ENCODE data around the gene ODAD3.
A peak's percentile ranks its signal among the peaks of the same experiment; 100 is the strongest.

DNA sequence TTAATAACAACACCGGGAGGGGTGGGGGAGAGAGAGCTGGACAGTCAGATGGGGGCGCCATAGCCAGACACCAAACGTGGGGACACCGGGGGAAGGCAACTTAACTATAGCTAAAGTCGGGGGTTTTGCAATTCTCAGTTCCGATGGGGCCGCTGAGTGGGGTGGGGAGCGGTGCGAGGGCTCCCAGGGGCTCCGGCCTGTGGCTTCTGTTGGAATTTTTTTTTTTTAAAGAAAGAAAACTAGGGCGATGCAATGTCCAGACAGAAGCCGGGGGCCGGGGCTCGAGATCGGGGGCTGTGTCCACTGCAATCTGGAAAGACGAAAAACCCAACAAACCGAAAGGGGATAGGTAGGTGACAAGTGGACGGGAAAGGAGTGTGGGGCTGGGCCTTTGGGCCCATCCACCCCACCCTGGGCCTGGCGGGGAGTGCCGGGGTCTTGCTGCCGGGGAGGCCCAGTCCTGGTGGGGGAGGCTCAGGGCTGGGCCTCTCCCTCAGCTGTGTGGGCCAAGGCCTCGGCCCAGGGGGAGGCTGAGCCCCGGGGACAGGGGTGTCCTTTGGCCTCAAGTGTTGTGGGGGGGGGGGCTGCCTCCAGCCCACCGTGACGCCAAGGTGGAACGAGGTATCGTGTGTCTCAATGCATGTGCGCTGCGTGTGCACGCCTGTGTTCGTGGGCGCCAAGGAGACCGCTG, 17.8 kb upstream of the ODAD3 start:
- TF ChIP-seq, protein P1, sequence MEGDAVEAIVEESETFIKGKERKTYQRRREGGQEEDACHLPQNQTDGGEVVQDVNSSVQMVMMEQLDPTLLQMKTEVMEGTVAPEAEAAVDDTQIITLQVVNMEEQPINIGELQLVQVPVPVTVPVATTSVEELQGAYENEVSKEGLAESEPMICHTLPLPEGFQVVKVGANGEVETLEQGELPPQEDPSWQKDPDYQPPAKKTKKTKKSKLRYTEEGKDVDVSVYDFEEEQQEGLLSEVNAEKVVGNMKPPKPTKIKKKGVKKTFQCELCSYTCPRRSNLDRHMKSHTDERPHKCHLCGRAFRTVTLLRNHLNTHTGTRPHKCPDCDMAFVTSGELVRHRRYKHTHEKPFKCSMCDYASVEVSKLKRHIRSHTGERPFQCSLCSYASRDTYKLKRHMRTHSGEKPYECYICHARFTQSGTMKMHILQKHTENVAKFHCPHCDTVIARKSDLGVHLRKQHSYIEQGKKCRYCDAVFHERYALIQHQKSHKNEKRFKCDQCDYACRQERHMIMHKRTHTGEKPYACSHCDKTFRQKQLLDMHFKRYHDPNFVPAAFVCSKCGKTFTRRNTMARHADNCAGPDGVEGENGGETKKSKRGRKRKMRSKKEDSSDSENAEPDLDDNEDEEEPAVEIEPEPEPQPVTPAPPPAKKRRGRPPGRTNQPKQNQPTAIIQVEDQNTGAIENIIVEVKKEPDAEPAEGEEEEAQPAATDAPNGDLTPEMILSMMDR (IDR thresholded peaks at IDR 0.05; ENCODE audit: poor library complexity) = peak; percentile 8
- no peak for TF ChIP-seq EZH2 (IDR thresholded peaks at IDR 0.05; ENCODE audit: borderline replicate concordance)

All from hepatocyte (in vitro differentiated cells).